GM18861 (cell line): Measurements from ENCODE around the gene ADAM22.
"Not testable (repeated sequence)": the region's sequence is repeated elsewhere in the genome, so short reads cannot be mapped to it uniquely, and the experiment has no call there.

Experiments used
- ATAC-seq: cut with Tn5 transposase; IDR thresholded peaks from one replicate; pipeline ENCODE4 v1.9.1; 2021; ENCODE audit not compliant: unreplicated experiment

ADAM22 gene, protein sequence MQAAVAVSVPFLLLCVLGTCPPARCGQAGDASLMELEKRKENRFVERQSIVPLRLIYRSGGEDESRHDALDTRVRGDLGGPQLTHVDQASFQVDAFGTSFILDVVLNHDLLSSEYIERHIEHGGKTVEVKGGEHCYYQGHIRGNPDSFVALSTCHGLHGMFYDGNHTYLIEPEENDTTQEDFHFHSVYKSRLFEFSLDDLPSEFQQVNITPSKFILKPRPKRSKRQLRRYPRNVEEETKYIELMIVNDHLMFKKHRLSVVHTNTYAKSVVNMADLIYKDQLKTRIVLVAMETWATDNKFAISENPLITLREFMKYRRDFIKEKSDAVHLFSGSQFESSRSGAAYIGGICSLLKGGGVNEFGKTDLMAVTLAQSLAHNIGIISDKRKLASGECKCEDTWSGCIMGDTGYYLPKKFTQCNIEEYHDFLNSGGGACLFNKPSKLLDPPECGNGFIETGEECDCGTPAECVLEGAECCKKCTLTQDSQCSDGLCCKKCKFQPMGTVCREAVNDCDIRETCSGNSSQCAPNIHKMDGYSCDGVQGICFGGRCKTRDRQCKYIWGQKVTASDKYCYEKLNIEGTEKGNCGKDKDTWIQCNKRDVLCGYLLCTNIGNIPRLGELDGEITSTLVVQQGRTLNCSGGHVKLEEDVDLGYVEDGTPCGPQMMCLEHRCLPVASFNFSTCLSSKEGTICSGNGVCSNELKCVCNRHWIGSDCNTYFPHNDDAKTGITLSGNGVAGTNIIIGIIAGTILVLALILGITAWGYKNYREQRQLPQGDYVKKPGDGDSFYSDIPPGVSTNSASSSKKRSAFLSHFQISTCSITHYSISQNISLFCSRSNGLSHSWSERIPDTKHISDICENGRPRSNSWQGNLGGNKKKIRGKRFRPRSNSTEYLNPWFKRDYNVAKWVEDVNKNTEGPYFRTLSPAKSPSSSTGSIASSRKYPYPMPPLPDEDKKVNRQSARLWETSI

DNA sequence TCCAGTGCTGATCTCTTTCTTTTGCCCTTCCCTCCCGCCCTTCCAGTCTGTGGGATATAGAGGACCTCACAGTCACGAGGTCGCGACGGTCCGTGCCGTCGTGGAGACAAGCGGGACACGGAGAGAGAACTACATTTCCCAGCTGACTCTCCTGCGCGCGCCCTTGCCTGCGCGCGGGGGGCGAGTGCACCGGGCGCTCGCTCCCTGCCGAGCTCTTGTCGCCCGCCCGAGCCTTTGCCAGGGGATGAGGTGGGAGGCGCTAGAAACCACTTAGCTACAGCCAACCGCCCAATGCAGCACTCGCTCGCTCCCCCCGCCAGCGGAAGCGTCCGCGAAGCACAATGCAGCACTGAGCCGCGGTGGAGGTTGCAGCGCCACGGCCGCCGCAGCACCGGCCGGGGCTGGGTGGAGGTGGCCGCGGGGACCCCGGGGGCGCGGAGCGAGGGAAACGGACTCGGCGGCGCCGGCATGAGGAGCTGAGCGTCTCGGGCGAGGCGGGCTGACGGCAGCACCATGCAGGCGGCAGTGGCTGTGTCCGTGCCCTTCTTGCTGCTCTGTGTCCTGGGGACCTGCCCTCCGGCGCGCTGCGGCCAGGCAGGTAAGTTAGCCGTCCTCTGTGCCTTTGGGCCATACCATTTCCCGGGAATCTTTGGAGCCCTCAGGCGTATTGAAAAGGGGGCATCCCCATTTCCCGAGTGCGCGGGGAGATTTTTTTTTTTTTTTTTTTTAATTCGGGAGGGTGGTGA, at the start of gene ADAM22:
ADAM22 (plus strand) TSS at position 299 of the 746 bp plus-strand sequence; CDS start at position 514, 215 bp downstream.
- peak; percentile 96 for ATAC-seq

DNA sequence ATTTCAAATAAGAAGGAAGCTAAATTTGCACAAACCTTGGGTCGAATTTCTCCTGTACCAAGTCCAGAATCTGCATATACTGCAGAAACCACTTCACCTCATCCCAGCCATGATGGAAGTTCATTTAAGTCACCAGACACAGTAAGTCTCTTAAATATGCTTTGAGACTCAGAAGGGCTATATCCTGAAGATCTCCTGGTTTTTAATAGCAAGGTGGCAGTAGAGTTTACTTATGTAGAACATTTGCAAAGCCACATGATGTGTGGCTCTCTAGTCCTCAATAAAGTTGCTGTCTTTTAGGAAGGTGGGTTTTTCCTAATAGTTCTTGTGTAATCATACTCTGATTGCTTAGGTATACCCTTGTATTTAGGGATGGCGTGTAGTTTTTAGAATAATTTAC, 49.0 kb upstream of the ADAM22 start:
- no peak for ATAC-seq

DNA sequence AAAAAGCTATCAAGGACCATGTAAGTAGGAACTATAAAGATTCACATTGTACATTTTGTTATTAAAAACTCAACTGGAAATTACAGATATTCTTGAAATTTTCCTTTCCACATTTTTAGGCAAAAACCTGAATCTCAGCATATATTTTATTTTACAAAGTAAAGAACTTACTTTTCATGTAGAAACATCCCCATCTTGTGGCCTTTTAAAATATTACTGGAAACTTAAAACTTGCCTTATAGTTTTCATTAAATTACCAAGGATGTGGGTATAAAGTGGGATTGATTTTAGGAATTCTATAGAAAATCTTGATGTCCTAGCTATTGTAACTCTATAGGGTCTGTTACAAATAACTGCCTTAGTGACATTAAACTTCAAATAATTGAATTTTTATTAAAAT, 47.2 kb upstream of the ADAM22 start:
- no peak for ATAC-seq

DNA sequence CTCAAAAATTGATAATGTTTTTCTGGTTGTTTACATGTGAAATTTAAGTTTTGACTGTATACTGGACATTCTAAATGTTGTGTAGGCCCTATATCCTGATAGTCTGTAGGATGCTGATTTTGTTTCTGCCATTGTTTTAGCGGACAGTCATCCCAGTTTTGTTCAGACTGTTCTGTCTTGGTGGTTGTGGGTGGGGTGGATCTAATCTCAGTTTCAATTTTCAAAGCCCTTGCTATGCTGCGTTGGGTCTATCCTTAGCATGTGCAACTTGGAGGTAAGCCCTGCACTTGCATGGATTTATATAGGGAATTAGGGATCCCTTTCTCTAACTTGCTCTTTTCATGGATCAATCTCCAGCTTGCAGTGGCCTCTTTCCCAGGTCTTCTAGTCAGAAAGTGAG, 38.7 kb upstream of the ADAM22 start:
- ATAC-seq, result no peak

DNA sequence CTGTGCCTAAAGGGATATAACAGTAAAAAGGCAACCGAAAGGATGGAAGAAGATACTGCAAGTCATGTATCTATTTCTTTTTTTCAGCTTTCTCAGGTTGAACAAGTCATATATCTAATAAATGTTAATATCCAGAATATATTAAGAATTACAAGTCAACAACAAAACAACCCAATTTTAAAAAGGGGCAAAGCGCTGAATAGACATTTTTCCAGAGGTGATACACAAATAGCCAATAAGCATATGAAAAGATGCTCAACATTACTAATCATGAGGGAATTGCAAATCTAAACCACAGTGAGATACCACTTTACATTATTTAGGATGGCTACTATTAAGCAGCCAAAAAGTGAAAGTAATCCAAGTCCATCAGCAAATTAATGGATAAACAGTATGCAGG, 34.8 kb upstream of the ADAM22 start:
- no peak for ATAC-seq

DNA sequence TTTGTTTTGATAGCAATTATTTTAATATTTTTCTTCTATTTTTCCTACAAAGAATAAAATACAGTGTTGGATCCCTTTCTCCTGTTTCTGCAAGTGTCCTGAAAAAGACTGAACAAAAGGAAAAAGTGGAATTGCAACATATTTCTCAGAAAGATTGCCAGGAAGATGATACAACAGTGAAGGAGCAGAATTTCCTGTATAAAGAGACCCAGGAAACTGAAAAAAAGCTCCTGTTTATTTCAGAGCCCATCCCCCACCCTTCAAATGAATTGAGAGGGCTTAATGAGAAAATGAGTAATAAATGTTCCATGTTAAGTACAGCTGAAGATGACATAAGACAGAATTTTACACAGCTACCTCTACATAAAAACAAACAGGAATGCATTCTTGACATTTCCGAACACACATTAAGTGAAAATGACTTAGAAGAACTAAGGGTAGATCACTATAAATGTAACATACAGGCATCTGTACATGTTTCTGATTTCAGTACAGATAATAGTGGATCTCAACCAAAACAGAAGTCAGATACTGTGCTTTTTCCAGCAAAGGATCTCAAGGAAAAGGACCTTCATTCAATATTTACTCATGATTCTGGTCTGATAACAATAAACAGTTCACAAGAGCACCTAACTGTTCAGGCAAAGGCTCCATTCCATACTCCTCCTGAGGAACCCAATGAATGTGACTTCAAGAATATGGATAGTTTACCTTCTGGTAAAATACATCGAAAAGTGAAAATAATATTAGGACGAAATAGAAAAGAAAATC, 26.7 kb upstream of the ADAM22 start:
- ATAC-seq, result not testable (repeated sequence)

DNA sequence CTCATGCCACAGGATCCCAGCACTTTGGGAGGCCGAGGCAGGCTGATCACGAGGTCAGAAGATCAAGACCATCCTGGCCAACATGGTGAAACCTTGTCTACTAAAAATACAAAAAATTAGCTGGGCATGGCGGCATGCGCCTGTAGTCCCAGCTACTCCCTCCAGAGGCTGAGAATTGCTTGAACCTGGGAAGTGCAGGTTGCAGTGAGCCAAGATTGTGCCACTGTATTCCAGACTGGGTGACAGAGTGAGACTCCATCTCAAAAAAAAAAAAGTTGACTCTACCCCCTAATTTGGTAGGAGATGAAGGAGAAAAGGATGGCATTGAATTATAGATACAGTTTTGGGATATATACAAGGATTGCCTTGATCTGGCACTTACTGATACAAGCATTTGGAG, 25.2 kb upstream of the ADAM22 start:
- not testable (repeated sequence) for ATAC-seq

DNA sequence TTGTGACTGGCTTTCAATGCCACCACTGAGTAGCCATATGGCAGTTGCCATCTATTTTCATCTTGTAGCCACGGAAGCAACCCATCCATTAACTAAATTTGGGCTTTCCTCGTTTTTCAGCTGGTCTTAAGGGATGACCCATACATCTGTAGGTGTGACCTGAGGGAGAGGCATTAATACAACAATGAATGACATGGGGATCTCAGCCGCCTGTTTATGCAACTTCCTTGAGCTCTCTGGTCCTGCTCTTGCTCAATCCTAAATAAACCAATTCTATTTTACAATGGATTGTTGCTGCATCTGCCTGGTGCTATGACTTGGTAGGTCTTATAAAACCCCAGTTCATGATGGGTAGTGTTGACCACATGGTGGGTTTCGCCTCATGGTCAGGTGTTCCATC, 21.9 kb upstream of the ADAM22 start:
- ATAC-seq, result no peak

DNA sequence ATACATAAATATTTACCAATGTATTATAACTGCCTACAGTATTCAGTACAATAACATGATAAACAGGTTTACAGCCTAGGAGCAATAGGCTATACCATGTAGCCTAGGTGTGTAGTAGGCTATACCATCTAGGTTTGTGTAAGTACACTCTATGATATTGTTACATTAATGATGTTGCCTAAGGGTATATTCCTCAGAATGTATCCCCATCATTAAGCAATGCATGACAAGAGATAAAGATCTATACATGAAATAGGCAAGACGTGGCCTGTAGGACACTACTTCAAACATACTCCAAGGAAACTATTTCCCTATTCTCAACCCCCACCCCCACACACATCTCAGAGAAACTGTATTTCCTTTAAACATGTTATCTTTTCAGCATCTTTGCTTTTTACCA, 15.3 kb upstream of the ADAM22 start:
- ATAC-seq, result no peak

DNA sequence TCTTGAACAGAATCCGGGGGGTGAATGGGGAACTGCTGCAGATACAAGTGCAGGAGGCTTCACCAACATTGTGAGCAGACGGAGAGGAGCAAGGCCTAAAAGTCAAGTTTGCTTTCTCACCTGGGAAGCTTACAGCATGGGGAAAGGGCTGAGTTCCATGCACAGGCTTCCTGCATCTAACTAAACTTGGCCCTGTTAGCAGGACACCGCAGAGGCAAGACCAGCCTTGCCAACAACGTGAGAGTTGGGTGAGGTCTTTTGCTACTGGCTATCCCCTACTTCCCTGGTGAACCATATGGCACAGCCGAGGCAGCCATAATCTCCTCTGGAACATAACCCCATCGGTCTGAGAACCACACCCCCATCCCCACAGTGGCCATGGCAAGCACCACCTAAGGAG, 14.2 kb upstream of the ADAM22 start:
- no peak for ATAC-seq

DNA sequence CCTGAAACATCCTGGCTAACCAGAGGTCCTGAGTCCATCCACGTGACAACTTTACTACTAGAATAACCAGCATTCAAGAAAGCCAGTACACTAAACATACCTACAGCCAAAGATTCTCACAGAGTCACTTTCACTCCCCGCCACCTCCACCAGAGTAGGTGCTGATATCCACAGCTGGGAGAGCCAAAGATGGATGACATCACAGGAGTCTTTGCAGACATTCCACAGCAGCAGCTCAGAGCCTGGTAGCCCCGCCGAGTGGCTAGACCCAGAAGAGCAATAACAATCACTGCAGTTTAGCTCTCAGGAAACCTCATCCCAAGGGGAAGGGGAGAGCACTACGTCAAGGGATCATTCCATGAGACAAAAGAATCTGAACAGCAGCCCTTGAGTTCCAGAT, 13.5 kb upstream of the ADAM22 start:
- no peak for ATAC-seq

DNA sequence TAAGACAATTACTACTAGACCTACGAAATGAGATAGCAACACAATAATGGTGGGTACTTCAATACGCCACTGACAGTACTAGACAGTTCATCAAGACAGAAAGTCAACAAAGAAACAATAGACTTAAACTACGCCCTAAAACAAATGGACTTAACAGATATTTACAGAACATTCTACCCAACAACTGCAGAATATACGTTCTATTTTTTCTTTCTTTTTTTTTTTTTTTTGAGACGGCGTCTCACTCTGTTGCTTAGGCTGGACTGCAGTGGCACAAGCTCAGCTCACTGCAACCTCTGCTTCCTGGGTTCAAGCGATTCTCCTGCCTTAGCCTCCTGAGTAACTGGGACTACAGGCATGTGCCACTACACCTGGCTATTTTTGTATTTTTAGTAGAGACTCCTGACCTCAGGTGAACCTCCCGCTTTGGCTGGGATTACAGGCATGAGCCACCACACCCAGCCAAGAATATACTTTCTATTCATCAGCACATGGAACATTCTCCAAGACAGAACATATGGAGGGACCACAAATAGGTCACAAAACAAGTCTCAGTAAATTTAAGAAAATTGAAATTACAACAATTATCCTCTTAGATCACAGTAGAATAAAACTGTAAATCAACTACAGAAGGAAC, 11.2 kb upstream of the ADAM22 start:
- ATAC-seq, result not testable (repeated sequence)

DNA sequence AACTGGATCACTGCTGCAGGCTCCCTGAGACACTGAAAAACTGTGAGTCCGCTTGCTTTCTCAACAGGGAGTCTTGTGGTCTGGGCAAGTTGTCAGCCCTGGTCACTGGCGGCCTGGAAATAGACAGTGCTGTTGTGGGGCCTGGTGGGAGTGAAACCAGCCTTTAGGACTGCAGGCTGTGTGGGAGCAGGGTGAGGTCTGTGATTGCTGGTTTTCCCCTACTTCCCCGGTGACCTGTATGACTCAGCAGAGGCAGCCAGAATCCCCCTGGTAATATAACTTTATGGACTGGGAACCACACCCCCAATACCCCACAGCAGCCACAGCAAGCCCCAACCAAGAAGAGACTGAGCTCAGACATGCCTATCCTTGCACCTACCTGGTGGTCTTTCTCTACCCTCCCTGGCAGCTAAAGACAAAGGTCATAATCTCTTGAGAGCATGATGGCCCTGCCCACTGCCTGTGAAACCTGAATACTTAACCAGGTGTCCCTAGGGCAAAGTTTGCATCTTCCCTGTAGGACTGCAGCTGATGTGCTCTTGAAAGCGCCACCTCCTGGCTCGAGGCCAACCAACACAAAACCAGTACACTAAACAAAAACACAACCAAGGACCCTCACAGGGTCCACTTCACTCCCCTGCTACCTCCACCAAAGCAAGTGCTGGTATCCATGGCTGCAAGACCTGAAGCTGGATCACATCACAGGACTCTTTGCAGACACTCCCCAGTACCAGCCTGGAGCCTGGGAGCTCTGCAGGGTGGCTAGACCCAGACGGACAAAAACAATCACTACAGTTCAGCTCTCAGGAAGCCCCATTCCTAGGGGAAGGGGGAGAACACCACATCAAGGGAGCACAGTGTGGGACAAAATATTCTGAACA, 7.2 kb upstream of the ADAM22 start:
- ATAC-seq, result peak; percentile 95

DNA sequence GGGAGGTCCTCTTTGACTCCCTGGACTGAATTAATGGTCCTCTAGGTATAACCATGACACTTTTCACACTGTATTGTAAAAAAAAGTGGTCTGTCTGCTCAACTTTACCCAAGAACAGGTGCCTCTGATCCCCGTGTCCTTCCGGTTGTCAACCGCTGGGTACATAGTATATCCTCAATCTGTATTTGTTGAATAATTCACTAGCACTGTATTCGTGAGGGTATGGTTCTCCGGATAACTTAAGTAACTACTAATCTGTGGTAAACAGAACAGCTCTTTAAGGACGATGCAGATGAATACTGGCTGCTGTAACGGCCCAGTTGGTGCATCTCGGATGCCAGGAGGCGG, 472 bp upstream of the ADAM22 start:
- ATAC-seq, result no peak

DNA sequence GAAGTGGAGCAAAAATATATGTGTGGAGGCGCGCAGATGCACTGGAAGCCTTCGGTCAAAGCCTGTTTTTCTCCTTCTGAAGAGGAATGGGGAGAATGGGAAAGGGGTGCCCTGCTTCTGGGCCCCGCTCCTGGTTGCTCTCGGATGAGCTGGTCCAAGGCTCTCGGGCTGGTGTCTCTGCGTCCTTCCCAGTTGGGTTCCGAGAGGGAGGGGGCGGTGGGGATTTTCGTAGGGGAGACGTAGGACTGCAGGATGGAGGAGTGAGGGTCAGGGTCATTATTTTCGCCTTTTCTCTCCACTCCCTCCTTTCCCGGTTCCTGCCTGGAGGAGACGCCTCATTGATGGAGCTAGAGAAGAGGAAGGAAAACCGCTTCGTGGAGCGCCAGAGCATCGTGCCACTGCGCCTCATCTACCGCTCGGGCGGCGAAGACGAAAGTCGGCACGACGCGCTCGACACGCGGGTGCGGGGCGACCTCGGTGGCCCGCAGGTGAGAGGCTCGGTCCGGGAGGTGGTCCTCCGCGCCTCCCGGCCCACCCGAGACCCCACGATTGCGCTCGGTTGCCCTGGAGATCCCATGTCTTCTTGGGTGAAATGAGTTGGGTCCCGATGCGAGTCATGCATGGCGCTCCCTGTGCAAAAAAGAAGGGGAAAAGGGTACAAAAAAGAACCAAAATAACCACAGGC, 790 bp downstream of the ADAM22 start:
- ATAC-seq, result no peak

DNA sequence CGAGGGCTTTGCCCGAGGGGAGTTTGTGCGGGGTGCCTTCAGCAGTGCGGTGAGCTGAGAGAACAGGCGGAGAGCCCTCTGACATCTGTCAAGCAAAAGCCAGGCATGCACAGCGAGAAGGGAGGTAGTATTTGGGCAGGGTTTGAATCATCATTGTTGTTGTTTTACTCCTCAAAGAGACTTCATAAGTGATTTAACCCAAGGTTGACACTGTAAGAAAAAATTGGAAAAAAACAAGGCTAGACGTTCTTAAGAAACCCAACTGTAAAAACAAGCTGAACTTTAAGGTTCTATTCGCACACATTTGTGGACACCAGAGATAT, 1.3 kb downstream of the ADAM22 start:
- ATAC-seq, result no peak

DNA sequence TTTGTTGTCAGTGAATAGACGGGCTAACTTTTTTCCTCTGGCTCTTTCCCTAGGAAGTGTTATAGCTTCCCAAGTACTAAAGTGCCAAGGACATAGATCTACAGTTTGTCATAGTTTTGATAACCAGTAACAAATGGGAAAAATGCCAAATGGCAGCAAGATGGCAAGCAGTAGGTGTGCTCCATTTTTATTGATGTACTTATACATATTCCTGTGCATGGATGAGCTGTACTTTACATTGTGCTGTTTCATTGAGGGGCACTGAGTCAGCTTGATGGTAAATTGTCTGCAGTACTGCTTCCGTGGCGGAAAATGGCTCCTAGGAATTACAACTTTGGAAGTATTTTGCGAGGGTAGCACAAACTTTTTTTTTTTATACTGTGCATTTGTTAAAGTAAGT, 7.1 kb downstream of the ADAM22 start:
- ATAC-seq, result no peak

DNA sequence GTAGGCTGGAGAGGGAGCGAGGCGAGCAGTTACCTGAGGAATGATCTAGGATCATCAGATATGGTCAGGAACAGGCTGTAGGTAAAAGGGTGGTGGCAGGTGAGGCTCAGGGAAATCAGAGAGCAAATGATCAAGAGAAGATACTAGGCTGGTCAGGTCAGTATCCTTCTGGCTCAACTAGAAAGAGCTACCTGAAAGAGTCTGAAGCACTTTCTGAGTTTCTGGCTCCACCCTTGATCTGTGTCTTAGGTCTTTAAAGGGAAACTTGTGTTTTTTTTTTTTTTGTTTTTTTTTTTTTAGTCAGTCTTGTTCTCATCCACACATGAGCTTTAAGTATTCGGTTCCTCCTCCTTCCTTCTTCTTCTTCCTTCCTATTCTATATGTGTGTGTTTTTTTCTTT, 10.5 kb downstream of the ADAM22 start:
- no peak for ATAC-seq

DNA sequence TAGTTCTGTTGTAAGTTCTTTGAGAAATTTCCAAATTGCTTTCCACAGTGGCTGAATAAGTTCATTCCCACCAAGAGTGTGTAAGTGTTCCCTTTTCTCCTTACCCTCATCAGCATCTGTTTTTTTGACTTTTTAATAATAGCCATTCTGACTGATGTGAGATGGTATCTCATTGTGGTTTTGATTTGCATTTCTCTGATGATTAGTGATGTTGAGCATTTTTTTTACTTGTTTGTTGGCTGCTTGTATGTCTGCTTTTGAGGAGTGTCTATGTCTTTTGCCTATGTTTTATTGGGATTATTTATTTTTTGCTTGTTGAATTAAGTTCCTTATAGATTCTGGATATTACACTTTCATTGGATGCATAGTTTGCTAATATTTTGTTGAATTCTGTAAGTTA, 11.9 kb downstream of the ADAM22 start:
- ATAC-seq, result not testable (repeated sequence)
